ENCODE results near the gene MSTO1.
"Not testable (repeated sequence)": the region's sequence is repeated elsewhere in the genome, so short reads cannot be mapped to it uniquely, and the experiment has no call there.

Gene MSTO1

DNA sequence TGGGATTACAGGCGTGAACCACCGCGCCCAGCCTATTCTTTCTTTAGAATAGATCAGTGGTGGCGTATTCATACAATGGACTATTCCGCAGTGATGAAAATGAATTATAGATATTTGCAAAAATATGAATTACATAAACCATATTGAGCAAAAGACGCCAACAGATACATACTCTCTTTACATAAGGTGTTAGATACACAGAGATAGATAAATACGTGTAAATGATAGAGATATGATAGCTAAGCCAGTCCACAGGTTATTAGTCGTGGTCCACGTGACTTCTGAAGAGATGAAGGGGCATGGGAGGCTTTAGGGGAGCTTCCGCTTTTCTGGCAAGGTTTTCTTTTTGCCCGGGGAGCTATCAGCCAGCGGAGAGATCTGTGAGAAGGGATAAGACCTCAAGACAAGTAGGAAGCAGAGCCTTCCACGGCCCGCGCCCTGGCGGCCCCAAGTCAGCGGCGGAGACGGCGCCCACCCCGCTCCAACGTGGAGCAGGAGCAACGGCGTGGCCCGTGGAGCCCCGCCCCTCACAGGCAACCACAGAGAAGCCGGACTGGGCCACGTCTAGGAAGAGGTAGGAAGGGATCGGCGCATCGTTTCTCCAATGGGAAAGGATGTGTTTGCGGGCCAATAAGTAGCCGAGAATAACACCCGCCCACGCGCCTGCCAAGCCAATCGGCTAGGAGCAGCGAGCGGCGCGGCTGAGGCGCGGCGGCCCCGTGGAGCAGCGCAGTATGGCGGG is at the start of gene MSTO1:
Gene MSTO1 (plus strand): TSS at position 704 of the 742 bp plus-strand sequence. CDS start 31 bp downstream, at position 735.
- peak; percentile 96 for DNase-seq (ENCODE audit: low read depth)
- H3K4me3 ChIP-seq (ENCODE audit: low read depth, low read length): peak within 1 kb of the TSS; percentile 62

DNA sequence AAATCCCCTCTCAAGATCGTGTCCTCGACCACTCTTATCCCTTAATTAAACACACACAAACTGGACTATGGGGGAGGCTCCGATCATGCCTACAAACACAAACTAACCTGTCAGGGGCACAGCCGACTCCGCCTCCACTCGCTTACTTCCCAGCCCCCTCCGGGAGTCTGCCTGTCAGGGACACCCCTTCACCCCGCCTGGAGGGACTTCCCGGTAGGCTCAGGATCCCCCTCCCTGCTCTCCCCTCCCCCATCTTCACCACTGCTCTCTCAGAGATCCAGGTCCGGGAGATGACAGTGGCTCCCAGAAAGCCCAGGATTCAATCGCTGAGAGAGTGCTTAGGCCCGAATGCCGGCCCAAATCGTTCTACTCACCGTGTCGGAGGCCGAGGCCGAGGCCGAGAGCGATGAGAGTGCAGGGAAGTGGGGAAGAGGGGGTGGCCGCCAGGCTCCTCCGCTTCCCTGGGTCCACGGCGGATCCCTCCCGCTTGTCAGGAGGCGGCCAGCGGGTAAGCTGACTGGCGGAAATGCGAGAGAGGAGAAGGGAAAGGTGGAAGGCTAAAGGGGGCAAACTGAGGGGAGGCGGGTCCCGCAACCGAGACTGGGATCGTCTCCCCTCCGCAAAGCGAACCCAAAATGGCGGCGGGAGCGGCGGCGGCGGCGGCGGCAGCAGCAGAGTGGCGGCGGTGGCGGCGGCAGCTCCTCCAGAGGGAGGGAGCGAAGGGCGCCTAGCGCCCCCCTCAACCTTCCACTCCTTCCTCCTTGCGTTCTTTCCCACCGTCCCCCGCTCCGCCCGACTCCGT is 48.0 kb upstream of the MSTO1 start:
- not testable (repeated sequence) for DNase-seq (ENCODE audit: low read depth)
- H3K4me3 ChIP-seq (ENCODE audit: low read depth, low read length): peak overlapping the region; percentile 83

DNA sequence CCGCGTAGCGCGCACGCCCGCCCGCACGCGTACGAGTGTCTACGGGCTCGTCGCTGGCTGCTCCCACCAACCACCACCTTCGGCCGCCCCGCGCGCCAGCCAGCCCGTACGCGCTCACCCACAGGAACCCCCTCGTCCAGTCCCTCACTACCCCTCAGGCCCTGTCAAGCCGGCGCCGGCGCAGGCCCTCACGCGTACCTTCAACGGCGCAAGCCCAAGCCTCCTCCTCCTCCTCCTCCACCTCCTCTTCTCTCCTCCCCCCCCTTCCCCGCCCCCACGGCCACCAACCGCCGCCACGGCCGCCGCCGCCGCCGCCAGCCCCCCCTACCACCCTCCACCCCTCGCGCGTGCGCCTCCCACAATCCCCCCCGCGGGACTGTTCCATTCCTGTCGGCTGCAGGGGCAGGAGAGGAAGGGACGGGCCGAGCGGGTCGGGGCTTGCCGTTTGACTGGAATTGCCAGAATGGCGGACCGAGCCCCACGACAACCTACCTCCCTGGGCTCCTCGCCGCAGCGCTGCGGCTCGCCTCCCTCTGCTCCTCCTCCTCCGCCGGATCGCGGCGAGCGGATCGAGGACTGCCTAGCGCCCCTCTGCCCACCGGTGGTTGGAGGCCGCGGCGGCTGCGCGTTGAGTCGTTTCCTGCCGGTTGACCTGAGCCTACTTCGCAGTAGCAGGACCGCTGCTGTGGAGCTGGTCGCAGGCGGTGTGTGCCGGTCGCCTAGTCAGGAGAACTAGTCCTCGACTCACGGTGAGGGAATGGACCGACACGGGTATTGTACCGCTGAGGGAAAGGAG is 47.2 kb upstream of the MSTO1 start, which contains the start of gene ASH1L:
Gene ASH1L (minus strand): TSS at position 223 of the 796 bp plus-strand sequence. CDS start 41,284 bp downstream, outside the sequence.
- DNase-seq (ENCODE audit: low read depth): peak; percentile 70
- peak within 1 kb of the TSS; percentile 83 for H3K4me3 ChIP-seq (ENCODE audit: low read depth, low read length)

DNA sequence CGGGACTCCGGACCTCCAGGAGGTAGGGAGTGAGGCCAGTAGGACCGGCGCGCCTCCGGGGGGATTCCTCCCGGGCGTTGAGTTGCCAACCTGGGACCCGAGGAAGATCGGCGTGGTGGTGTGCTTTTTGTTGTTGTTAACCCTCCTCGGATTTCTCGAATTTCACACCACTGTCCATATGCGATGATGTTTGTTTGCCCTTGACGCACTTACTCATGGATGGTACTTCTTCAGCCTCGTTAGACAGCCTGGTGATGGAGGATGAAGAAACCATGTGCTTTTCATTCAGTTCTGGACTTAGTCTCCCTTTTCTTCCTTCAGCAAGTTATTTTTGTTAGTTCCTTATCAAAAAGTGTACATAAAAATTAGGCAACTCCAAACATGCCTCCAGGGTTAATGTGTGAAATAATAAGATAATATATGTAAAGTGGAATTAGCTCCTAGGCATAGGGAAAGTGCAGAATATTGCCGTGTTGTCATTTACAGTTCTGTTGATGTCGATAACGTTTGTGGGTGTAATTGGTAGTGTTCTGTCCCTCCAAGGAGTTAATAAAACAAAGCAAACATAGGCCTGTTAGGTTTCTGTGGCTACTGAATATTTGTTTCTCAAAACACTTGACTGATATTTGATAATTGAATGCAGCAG is 46.5 kb upstream of the MSTO1 start:
- peak overlapping the region; percentile 83 for H3K4me3 ChIP-seq (ENCODE audit: low read depth, low read length)
- DNase-seq (ENCODE audit: low read depth): not testable (repeated sequence)

DNA sequence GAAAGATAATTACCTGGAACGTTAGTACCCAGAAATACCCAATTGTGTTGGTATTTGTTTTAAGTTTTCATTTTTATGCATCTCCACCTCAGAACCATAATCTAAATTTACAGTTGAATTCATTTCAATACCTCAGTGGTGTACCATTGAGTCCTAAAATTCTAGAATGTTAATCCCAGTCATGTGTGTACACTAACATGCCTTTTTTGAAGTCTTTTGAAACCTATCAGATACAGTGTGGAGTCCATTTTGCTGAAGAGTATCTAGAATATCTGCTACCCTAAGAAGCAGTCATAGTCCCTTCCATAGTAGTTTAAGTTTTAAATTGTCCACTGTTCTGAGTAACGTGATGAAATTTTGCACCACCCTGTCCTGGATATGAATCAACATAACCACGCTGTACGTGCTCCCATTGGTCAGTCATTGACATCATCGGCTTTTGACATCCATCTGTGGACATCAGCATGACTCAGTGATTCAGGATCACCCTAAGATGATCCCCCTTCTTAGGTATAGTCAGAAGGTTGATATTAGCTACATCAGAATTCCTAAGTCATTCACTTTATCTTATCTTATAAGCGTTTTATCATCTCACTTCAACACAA is 39.9 kb upstream of the MSTO1 start:
- DNase-seq (ENCODE audit: low read depth): peak; percentile 41

DNA sequence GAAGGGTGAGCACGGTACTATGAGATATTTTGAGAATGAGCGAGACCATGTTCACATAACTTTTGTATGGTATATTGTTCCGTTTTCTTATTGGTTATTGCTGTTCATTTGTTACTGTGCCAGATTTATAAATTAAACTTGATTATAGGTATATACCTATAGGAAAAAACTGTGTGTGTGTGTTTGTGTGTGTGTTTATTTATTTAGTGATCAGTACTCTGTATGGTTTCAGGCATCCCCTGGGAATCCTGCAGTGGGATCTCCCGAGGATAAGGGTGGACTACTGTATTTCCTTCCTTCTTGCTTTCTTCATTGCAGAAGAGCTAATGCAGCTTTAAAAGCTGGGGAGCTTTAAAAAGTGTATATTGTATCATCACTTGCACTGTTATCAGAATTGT is 39.4 kb upstream of the MSTO1 start:
- H3K4me3 ChIP-seq (ENCODE audit: low read depth, low read length): no peak overlapping the region
- DNase-seq (ENCODE audit: low read depth): no peak

More for the DNA sequence above, 39.9 kb upstream of the MSTO1 start:
- no peak overlapping the region for H3K4me3 ChIP-seq (ENCODE audit: low read depth, low read length)

DNA sequence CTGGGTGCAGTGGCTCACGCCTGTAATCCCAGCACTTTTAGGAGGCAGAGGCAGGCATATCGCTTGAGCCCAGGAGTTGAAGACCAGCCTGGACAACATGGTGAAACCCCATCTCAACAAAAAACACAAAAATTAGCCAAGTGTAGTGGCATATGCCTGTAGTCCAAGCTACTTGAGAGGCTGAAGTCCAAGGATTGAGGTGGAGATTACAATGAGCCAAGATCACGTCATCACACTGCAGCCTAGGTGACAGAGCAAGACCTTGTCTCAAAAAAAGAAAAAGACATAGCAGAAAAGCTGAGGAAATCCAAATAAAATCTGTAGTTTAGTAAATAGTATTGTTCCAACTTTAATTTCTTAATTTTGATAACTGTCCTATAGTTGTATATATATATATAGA is 35.9 kb upstream of the MSTO1 start:
- no peak for DNase-seq (ENCODE audit: low read depth)
- H3K4me3 ChIP-seq (ENCODE audit: low read depth, low read length): no peak overlapping the region

DNA sequence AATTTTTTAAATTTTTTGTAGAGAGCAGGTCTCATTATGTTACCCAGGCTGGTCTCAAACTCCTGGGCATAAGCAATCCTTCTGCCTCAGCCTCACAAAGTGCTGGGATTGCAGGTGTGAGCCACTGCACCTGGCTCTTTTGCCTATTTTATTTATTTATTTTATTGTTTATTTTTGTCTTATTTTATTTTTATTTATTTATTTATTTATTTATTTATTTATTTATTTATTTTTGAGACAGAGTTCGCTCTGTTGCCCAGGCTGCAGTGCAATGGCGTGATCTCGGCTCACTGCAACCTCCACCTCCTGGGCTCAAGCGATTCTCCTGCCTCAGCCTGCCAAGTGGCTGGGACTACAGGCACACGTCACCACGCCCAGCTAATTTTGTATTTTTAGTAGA is 34.4 kb upstream of the MSTO1 start:
- not testable (repeated sequence) for H3K4me3 ChIP-seq (ENCODE audit: low read depth, low read length); DNase-seq (ENCODE audit: low read depth)

DNA sequence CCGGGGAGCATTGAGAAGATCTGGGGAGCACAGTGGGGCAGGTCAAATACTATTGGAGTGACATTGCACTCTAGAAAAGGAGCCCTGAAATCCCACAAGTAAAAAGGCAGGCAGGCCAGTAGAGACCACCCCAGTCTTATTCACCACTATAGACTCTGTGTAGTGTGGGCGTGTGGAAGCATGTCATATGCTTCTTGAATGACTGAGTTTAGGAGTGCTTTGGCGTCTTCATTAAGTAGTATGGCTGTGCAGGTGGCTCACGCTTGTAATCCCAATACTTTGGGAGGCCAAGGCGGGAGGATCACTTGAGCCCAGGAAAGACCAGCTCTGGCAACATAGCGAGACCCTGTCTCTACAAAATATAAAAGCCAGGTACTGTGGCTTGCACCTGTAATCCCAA is 26.2 kb upstream of the MSTO1 start:
- not testable (repeated sequence) for DNase-seq (ENCODE audit: low read depth)

DNA sequence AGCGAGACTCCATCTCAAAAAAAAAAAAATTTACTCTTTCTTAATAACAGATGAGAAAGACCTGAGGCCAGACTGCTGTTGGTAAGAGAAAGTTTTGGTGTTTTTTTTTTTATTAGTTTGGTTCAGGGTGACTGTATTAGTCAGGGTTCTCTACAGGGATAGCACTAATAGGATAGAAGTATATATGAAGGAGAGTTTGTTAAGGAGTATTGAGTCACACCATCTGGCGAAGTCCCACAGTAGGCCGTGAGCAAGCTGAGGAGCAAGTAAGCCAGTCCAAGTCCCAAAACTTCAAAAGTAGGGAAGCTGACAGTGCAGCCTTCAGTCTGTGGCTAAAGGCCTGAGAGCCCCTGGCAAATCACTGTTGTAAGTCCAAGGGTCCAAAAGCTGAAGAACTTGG is 20.7 kb upstream of the MSTO1 start:
- H3K4me3 ChIP-seq (ENCODE audit: low read depth, low read length); DNase-seq (ENCODE audit: low read depth): not testable (repeated sequence)

More for the DNA sequence above, 26.2 kb upstream of the MSTO1 start:
- H3K4me3 ChIP-seq (ENCODE audit: low read depth, low read length): not testable (repeated sequence)

DNA sequence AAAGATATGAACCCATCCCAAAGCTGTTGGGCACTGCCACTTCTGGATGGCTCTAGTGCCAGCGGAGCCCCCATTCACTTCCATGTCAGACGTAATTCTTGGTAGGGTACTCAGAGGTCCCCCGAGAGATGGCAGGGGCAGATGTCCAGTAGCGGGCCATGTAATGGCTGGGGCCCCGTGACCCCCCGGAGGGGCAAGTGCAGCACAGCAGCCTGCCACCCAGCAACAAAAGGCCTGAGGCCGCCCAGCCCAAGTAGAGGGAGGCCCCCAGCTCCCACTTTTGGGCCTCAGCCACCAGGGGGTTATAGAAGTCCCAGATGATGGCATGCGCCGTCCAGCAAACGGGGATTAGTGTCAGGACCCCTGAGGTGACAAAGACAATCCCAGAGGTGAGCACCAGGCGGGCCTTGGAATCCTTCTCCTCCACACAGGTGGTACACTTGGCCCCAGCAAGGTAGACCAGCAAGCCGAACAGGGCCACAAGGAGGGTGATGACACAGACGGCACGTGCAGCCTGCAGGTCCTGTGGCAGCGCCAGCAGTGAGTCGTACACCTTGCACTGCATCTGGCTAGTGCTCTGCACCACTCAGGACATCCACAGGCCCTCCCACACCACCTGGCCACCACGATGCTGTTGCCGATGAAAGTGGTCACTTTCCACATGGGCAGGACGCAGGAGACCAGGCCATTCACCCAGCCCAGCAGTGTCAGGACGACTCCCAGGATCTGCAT is 19.3 kb upstream of the MSTO1 start:
- not testable (repeated sequence) for H3K4me3 ChIP-seq (ENCODE audit: low read depth, low read length); DNase-seq (ENCODE audit: low read depth)

DNA sequence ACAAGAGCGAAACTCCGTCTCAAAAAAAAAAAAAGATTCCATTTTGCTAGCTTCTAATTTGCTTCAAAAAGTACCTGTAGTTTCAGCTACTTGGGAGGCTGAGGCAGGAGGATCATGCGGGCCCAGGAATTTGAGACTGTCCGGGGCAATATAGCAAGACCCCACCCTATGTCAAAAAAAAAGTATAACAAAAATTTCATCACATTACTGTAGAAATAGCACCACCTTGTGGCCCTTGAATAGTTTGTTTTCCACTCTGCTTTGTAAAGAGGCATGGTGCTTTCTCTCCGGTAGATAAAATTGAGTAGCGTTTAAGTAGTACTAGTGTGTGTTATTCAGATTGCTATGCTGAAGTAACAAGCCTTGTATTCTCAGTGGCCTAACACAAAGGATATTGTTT is 18.2 kb upstream of the MSTO1 start:
- DNase-seq (ENCODE audit: low read depth): peak; percentile 18
- H3K4me3 ChIP-seq (ENCODE audit: low read depth, low read length): no peak overlapping the region

DNA sequence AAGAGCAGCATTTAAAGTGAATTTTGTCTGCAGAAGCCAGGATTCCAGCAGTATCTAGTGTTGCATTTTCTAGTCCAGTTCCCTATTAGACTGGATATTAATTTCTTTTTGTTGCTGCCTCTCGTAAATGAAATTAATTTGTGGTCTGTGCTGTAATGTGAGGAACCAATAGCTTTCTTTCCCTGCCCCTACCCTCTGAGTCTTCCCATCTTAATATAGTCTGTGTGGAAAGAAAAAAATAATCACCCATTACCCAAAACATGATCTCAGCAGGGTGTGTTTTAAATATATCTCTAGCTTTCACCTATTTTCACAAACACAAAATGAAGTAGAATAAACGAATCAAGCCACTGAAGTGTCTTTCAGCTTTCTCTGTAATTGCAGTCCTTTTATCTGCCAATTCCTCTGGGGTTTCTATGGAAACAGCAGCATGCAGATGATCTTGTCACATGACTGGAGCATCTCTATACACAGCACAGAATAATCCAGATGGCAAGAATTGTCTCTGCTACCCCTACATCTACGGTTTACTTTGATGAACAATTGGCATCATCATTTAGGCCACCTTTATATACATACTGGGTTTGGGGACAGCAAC is 14.0 kb upstream of the MSTO1 start:
- H3K4me3 ChIP-seq (ENCODE audit: low read depth, low read length); DNase-seq (ENCODE audit: low read depth): not testable (repeated sequence)

DNA sequence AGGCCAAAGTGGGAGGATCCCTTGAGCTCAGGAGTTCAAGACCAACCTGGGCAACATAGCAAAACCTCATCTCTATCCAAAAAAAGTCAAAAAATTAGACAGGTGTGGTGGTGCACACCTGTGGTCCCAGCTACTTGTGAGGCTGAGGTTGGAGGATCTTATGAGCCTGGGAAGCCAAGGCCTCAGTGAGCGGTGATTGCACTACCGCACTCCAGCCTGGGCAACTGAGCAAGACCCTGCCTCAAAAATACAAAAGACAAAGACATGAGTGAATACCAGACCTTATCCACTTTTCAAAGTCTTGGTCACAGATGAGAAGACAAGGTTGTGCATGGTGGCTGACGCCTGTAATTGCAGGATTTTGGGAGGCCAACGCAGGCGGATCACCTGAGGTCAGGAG is 13.2 kb upstream of the MSTO1 start:
- DNase-seq (ENCODE audit: low read depth): no peak
- no peak overlapping the region for H3K4me3 ChIP-seq (ENCODE audit: low read depth, low read length)

DNA sequence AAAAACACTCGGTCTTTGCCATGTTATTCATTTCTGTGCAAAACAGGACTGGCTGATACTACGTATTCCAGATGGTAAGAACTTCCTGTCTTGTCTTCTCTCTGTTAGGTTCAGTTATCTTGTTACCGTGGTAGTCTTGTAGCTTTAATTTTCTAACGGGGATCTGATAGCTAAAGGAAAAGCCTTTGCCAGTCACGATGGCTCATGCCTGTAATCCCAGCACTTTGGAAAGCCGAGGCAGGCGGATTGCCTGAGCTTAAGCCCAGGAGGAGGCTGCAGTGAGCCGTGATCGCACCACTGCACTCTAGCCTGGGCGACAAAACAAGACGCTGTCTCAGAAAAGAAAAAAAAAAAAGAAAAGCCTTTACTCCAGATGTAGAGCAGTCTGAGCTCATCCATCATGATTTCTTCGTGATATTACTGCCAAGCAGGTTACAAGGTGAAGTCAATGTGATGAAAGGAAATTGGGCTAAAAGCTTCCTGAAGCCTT is 11.1 kb upstream of the MSTO1 start:
- H3K4me3 ChIP-seq (ENCODE audit: low read depth, low read length): peak overlapping the region; percentile 11
- peak; percentile 6 for DNase-seq (ENCODE audit: low read depth)

DNA sequence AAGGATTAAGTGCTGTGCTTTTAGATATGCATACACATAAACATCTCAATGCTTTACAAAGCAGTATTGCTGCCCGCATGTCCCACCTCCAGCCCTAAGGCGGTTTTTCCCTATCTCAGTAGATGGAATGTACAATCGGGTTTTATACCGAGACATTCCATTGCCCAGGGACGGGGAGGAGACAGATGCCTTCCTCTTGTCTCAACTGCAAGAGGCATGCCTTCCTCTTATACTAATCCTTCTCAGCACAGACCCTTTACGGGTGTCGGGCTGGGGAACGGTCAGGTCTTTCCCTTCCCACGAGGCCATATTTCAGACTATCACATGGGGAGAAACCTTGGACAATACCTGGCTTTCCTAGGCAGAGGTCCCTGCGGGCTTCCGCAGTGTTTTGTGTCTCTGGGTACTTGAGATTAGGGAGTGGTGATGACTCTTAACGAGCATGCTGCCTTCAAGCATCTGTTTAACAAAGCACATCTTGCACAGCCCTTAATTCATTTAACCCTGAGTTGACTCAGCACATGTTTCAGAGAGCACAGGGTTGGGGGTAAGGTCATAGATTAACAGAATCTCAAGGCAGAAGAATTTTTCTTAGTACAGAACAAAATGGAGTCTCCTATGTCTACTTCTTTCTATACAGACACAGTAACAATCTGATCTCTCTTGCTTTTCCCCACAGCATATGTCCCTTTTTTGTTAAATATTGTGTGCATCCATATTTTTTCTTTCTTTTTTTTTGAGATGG is 10.0 kb upstream of the MSTO1 start:
- H3K4me3 ChIP-seq (ENCODE audit: low read depth, low read length); DNase-seq (ENCODE audit: low read depth): not testable (repeated sequence)

DNA sequence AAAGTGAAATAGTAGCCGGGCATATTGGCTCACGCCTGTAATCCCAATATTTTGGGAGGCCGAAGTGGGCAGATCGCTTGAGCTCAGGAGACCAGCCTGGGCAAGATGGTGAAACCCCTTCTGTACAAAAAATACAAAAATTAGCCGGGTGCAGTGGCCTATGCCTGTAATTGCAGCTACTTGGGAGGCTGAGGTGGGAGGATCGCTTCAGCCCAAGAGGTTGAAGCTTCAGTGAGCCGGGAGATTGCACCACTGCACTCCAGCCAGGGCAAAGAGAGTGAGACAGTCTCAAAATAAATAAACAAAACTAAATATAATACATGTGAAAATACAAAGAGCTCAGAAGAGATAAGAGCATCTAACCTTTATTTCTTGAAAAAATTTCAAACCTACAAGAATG is 2.3 kb upstream of the MSTO1 start:
- H3K4me3 ChIP-seq (ENCODE audit: low read depth, low read length): no peak overlapping the region
- no peak for DNase-seq (ENCODE audit: low read depth)

All from skeletal muscle cell (primary cell).